Astrocyte of the spinal cord (primary cell): ENCODE results near the gene PARP9.

ENCODE experiments used
- DNase-seq: peaks from one replicate; pipeline ENCODE4 v3.0.0; 2011; ENCODE audit warnings: low read depth, low spot score
- H3K4me3 ChIP-seq: 2 replicates; pipeline ENCODE4 v1.5.1; 2011; ENCODE audit warnings: low read depth, mild to moderate bottlenecking, low read length, moderate library complexity
- in situ Hi-C: cut with HindIII; loops from 2 replicates; pipeline ENCODE4 v1.10.0; 2017; ENCODE audit warnings: low sequenced_read_pairs
- TF ChIP-seq, protein P1 (sequence below): IDR thresholded peaks from 2 replicates; pipeline ENCODE4 v1.5.1; 2012; ENCODE audit warnings: low read depth, mild to moderate bottlenecking, low read length, inconsistent platforms

The PARP9 gene

GRCh38 chr3:122562923-122563716 is 980 bp downstream of the PARP9 start:
- TF ChIP-seq, protein P1, sequence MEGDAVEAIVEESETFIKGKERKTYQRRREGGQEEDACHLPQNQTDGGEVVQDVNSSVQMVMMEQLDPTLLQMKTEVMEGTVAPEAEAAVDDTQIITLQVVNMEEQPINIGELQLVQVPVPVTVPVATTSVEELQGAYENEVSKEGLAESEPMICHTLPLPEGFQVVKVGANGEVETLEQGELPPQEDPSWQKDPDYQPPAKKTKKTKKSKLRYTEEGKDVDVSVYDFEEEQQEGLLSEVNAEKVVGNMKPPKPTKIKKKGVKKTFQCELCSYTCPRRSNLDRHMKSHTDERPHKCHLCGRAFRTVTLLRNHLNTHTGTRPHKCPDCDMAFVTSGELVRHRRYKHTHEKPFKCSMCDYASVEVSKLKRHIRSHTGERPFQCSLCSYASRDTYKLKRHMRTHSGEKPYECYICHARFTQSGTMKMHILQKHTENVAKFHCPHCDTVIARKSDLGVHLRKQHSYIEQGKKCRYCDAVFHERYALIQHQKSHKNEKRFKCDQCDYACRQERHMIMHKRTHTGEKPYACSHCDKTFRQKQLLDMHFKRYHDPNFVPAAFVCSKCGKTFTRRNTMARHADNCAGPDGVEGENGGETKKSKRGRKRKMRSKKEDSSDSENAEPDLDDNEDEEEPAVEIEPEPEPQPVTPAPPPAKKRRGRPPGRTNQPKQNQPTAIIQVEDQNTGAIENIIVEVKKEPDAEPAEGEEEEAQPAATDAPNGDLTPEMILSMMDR = no peak
- in situ Hi-C loops = no loop called here
- peak overlapping the region; percentile 64 for H3K4me3 ChIP-seq
- no peak for DNase-seq

GRCh38 chr3:122560680-122561079 is 3.4 kb downstream of the PARP9 start:
- H3K4me3 ChIP-seq = no peak overlapping the region
- DNase-seq = peak; percentile 75
- in situ Hi-C loops = no loop called here
- TF ChIP-seq, protein P1 = peak; percentile 63

GRCh38 chr3:122559906-122560305 is 4.2 kb downstream of the PARP9 start:
- in situ Hi-C loops = no loop called here
- no peak overlapping the region for H3K4me3 ChIP-seq
- no peak for DNase-seq
- TF ChIP-seq, protein P1 = no peak

DNA sequence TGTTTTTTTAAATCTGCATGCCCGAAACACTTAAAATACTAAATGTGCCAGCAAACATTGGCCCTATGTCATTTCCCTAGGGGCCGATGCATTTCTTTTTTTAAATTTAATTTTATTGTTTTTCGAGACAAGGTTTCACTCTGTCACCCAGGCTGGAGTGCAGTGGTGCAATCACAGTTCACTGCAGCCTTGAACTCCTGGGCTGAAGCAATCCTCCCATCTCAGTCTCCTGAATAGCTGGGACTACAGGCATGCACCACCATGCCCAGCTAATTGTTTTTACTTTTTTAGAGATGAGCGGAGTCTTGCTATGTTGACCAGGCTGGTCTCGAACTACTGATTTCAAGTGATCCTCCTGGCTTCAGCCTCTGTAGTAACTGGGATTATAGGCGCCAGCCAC is 5.5 kb downstream of the PARP9 start:
- in situ Hi-C loops = no loop called here
- no peak overlapping the region for H3K4me3 ChIP-seq
- TF ChIP-seq, protein P1 = no peak
- DNase-seq = no peak

DNA sequence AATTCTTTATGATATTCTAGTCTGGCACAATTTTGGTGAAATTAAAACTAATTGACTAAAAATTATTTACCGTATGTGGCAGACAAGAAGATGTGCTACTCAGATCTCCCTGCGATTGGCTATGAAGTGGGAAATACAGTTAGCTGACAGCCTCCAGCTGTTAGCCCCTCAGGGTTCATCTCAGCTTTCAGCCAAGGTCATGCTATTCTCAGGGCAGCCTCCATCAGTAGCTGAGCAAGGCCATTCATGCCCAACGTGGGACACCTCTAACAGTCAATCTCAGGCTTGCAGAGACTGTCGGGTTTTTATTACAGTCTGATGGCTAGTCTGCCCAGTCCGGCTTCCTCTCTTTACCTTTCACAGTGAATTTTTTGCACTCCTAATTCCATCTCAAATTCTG is 6.7 kb downstream of the PARP9 start:
- DNase-seq = no peak
- TF ChIP-seq, protein P1 = no peak
- no peak overlapping the region for H3K4me3 ChIP-seq
- in situ Hi-C loops = no loop called here

GRCh38 chr3:122555275-122556071 is 8.6 kb downstream of the PARP9 start:
- in situ Hi-C loops = no loop called here
- peak; percentile 29 for DNase-seq
- no peak overlapping the region for H3K4me3 ChIP-seq
- TF ChIP-seq, protein P1 = no peak
